ENCODE results near the gene RETSAT. TPM values are rescaled to one million over a fixed set of nuclear protein-coding genes. Genes with fewer than 3 reads are reported as not detected.
"Not testable (repeated sequence)": the region's sequence is repeated elsewhere in the genome, so short reads cannot be mapped to it uniquely, and the experiment has no call there.

Gene RETSAT
- total RNA-seq, 1 donor = 60.1 TPM

- no peak for DNase-seq (ENCODE audit: low read depth)
These were observed 39.5 kb upstream of the RETSAT start for GRCh38 chr2:85393836-85394235.

GRCh38 chr2:85390941-85391669 lies 36.8 kb upstream of the RETSAT start:
- TF ChIP-seq CTCF (IDR thresholded peaks at IDR 0.05; ENCODE audit: insufficient read depth, low read length) = peak; percentile 79
- peak; percentile 50 for DNase-seq (ENCODE audit: low read depth)

More at GRCh38 chr2:85393836-85394235, 39.5 kb upstream of the RETSAT start:
- TF ChIP-seq CTCF (IDR thresholded peaks at IDR 0.05; ENCODE audit: insufficient read depth, low read length) = no peak
- H3K4me3 ChIP-seq (ENCODE audit: low read depth, low read length) = no peak overlapping the region

GRCh38 chr2:85388878-85389538 lies 34.7 kb upstream of the RETSAT start:
- DNase-seq (ENCODE audit: low read depth) = no peak
- no peak overlapping the region for H3K4me3 ChIP-seq (ENCODE audit: low read depth, low read length)
- no peak for TF ChIP-seq CTCF (IDR thresholded peaks at IDR 0.05; ENCODE audit: insufficient read depth, low read length)

More at GRCh38 chr2:85390941-85391669, 36.8 kb upstream of the RETSAT start:
- no peak overlapping the region for H3K4me3 ChIP-seq (ENCODE audit: low read depth, low read length)

GRCh38 chr2:85387754-85388153 lies 33.4 kb upstream of the RETSAT start:
- no peak overlapping the region for H3K4me3 ChIP-seq (ENCODE audit: low read depth, low read length)
- no peak for TF ChIP-seq CTCF (IDR thresholded peaks at IDR 0.05; ENCODE audit: insufficient read depth, low read length)
- DNase-seq (ENCODE audit: low read depth) = no peak

GRCh38 chr2:85385746-85386145 lies 31.4 kb upstream of the RETSAT start:
- no peak for TF ChIP-seq CTCF (IDR thresholded peaks at IDR 0.05; ENCODE audit: insufficient read depth, low read length)

GRCh38 chr2:85383850-85384249 lies 29.5 kb upstream of the RETSAT start:
- DNase-seq (ENCODE audit: low read depth) = no peak
- no peak for TF ChIP-seq CTCF (IDR thresholded peaks at IDR 0.05; ENCODE audit: insufficient read depth, low read length)
- no peak overlapping the region for H3K4me3 ChIP-seq (ENCODE audit: low read depth, low read length)

More at GRCh38 chr2:85385746-85386145, 31.4 kb upstream of the RETSAT start:
- DNase-seq (ENCODE audit: low read depth) = no peak
- H3K4me3 ChIP-seq (ENCODE audit: low read depth, low read length) = no peak overlapping the region

GRCh38 chr2:85383151-85383550 lies 28.8 kb upstream of the RETSAT start:
- H3K4me3 ChIP-seq (ENCODE audit: low read depth, low read length); DNase-seq (ENCODE audit: low read depth): not testable (repeated sequence)
